ENCODE results near the gene PABPC3.
A peak's percentile ranks its signal among the peaks of the same experiment; 100 is the strongest.

PABPC3 gene

GRCh38 chr13:25137788-25138115 is 41.8 kb downstream of the PABPC3 start:
- Histone ChIP-seq H3K9ac (ENCODE audit: low read depth, low read length) (peak overlapping the region; percentile 32; the same call in 1 of the 2 replicates), H3K9me3 (ENCODE audit: insufficient read depth, low read depth, low read length) (peaks cover 10% of the 10 kb centered on the region), H3K27me3 (ENCODE audit: insufficient read depth, low read length) (peaks cover 6% of the 10 kb centered on the region), H3K27ac (ENCODE audit: low read depth, low read length) (peak overlapping the region; percentile 55; the same call in 1 of the 2 replicates), H3K4me3 (ENCODE audit: low read length) (no peak overlapping the region), H3K36me3 (ENCODE audit: insufficient read depth, low read length) (no peaks in the 10 kb centered on the region), H3K4me1 (ENCODE audit: insufficient read depth, low read length) (peaks cover 26% of the 10 kb centered on the region)
- 55% methylated on average over 3 of the region's 3 CpGs for WGBS

GRCh38 chr13:25141042-25141441 is 45.1 kb downstream of the PABPC3 start:
- 80% methylated on average over 5 of the region's 5 CpGs for WGBS
- Histone ChIP-seq H3K4me3 (ENCODE audit: low read length) (no peak overlapping the region), H3K4me1 (ENCODE audit: insufficient read depth, low read length) (peaks cover 20% of the 10 kb centered on the region), H3K27me3 (ENCODE audit: insufficient read depth, low read length) (peaks cover 2% of the 10 kb centered on the region; the same call in 1 of the 2 replicates), H3K9me3 (ENCODE audit: insufficient read depth, low read depth, low read length) (no peaks in the 10 kb centered on the region), H3K27ac (ENCODE audit: low read depth, low read length) (no peak overlapping the region), H3K36me3 (ENCODE audit: insufficient read depth, low read length) (no peaks in the 10 kb centered on the region), H3K9ac (ENCODE audit: low read depth, low read length) (no peak overlapping the region)

- Histone ChIP-seq H3K4me3 (ENCODE audit: low read length) (no peak overlapping the region), H3K9me3 (ENCODE audit: insufficient read depth, low read depth, low read length) (no peaks in the 10 kb centered on the region; the same call in 1 of the 2 replicates), H3K4me1 (ENCODE audit: insufficient read depth, low read length) (no peaks in the 10 kb centered on the region), H3K36me3 (ENCODE audit: insufficient read depth, low read length) (no peaks in the 10 kb centered on the region), H3K27ac (ENCODE audit: low read depth, low read length) (no peak overlapping the region), H3K27me3 (ENCODE audit: insufficient read depth, low read length) (no peaks in the 10 kb centered on the region), H3K9ac (ENCODE audit: low read depth, low read length) (no peak overlapping the region)
- WGBS, result 97% methylated on average over 7 of the region's 7 CpGs
Measured at GRCh38 chr13:25143706-25144105, 47.8 kb downstream of the PABPC3 start.

GRCh38 chr13:25147638-25148401 is 51.9 kb downstream of the PABPC3 start:
- Histone ChIP-seq H3K36me3 (ENCODE audit: insufficient read depth, low read length) (no peaks in the 10 kb centered on the region), H3K9me3 (ENCODE audit: insufficient read depth, low read depth, low read length) (no peaks in the 10 kb centered on the region; the same call in 1 of the 2 replicates), H3K4me3 (ENCODE audit: low read length) (no peak overlapping the region), H3K4me1 (ENCODE audit: insufficient read depth, low read length) (peaks cover 17% of the 10 kb centered on the region), H3K27ac (ENCODE audit: low read depth, low read length) (no peak overlapping the region), H3K27me3 (ENCODE audit: insufficient read depth, low read length) (peaks cover 3% of the 10 kb centered on the region; the same call in 1 of the 2 replicates), H3K9ac (ENCODE audit: low read depth, low read length) (no peak overlapping the region)
- WGBS, result 94% methylated on average over 4 of the region's 4 CpGs

GRCh38 chr13:25148402-25148771 is 52.5 kb downstream of the PABPC3 start:
- H3K36me3 ChIP-seq (ENCODE audit: insufficient read depth, low read length), result no peaks in the 10 kb centered on the region
- WGBS, result 95% methylated on average over 5 of the region's 5 CpGs

More at GRCh38 chr13:25148402-25148771, 52.5 kb downstream of the PABPC3 start:
- Histone ChIP-seq H3K9ac (ENCODE audit: low read depth, low read length) (no peak overlapping the region), H3K27ac (ENCODE audit: low read depth, low read length) (no peak overlapping the region), H3K9me3 (ENCODE audit: insufficient read depth, low read depth, low read length) (no peaks in the 10 kb centered on the region; the same call in 1 of the 2 replicates), H3K4me3 (ENCODE audit: low read length) (no peak overlapping the region), H3K4me1 (ENCODE audit: insufficient read depth, low read length) (peaks cover 23% of the 10 kb centered on the region), H3K27me3 (ENCODE audit: insufficient read depth, low read length) (peaks cover 3% of the 10 kb centered on the region; the same call in 1 of the 2 replicates)

Data from HUES64 (cell line).